ENCODE results near the gene UBL7.

The UBL7 gene

GRCh38 chr15:74460871-74461846 is at the start of gene UBL7:
Gene UBL7, minus strand, starts transcription at chr15:74461160. Its CDS starts 2,293 bp downstream, at chr15:74458867.
- H3K27ac ChIP-seq (ENCODE audit: low read depth, low read length) = peak within 1 kb of the TSS; percentile 32; the same call in 1 of the 2 replicates

GRCh38 chr15:74506515-74506840 is 45.5 kb upstream of the UBL7 start:
- no peaks in the 10 kb centered on the region for H3K4me1 ChIP-seq (ENCODE audit: control insufficient read depth, insufficient read depth, low read length)
- H3K27ac ChIP-seq (ENCODE audit: low read depth, low read length) = no peak overlapping the region
- H3K36me3 ChIP-seq (ENCODE audit: control insufficient read depth, insufficient read depth, low read length) = peaks cover 8% of the 10 kb centered on the region; the same call in 1 of the 2 replicates
- H3K4me3 ChIP-seq (ENCODE audit: low read depth, low read length) = no peak overlapping the region
- no peaks in the 10 kb centered on the region for H3K9me3 ChIP-seq (ENCODE audit: control insufficient read depth, insufficient read depth, low read depth, low read length)
- no peaks in the 10 kb centered on the region for H3K27me3 ChIP-seq (ENCODE audit: control insufficient read depth, insufficient read depth, low read length)
- H3K9ac ChIP-seq (ENCODE audit: low read length) = no peak overlapping the region

More at GRCh38 chr15:74460871-74461846, at the start of gene UBL7:
- Histone ChIP-seq H3K9ac (ENCODE audit: low read length) (peak within 1 kb of the TSS; percentile 69), H3K4me3 (ENCODE audit: low read depth, low read length) (peak within 1 kb of the TSS; percentile 77), H3K9me3 (ENCODE audit: control insufficient read depth, insufficient read depth, low read depth, low read length) (peaks cover 3% of the 10 kb centered on the region; the same call in 1 of the 2 replicates), H3K27me3 (ENCODE audit: control insufficient read depth, insufficient read depth, low read length) (no peaks in the 10 kb centered on the region), H3K4me1 (ENCODE audit: control insufficient read depth, insufficient read depth, low read length) (peaks cover 5% of the 10 kb centered on the region; the same call in 1 of the 2 replicates), H3K36me3 (ENCODE audit: control insufficient read depth, insufficient read depth, low read length) (peaks cover 14% of the 10 kb centered on the region)

GRCh38 chr15:74505837-74506514 is 45.0 kb upstream of the UBL7 start:
- Histone ChIP-seq H3K9me3 (ENCODE audit: control insufficient read depth, insufficient read depth, low read depth, low read length) (no peaks in the 10 kb centered on the region), H3K4me3 (ENCODE audit: low read depth, low read length) (no peak overlapping the region), H3K4me1 (ENCODE audit: control insufficient read depth, insufficient read depth, low read length) (no peaks in the 10 kb centered on the region), H3K27ac (ENCODE audit: low read depth, low read length) (no peak overlapping the region), H3K36me3 (ENCODE audit: control insufficient read depth, insufficient read depth, low read length) (peaks cover 8% of the 10 kb centered on the region; the same call in 1 of the 2 replicates), H3K9ac (ENCODE audit: low read length) (no peak overlapping the region), H3K27me3 (ENCODE audit: control insufficient read depth, insufficient read depth, low read length) (no peaks in the 10 kb centered on the region)

- Histone ChIP-seq H3K27me3 (ENCODE audit: control insufficient read depth, insufficient read depth, low read length) (no peaks in the 10 kb centered on the region), H3K4me1 (ENCODE audit: control insufficient read depth, insufficient read depth, low read length) (no peaks in the 10 kb centered on the region), H3K9ac (ENCODE audit: low read length) (no peak overlapping the region), H3K36me3 (ENCODE audit: control insufficient read depth, insufficient read depth, low read length) (peaks cover 8% of the 10 kb centered on the region; the same call in 1 of the 2 replicates), H3K27ac (ENCODE audit: low read depth, low read length) (no peak overlapping the region), H3K9me3 (ENCODE audit: control insufficient read depth, insufficient read depth, low read depth, low read length) (no peaks in the 10 kb centered on the region), H3K4me3 (ENCODE audit: low read depth, low read length) (no peak overlapping the region)
These were observed 43.9 kb upstream of the UBL7 start for GRCh38 chr15:74504836-74505235.

- Histone ChIP-seq H3K36me3 (ENCODE audit: control insufficient read depth, insufficient read depth, low read length) (peaks cover 8% of the 10 kb centered on the region; the same call in 1 of the 2 replicates), H3K9me3 (ENCODE audit: control insufficient read depth, insufficient read depth, low read depth, low read length) (no peaks in the 10 kb centered on the region), H3K4me1 (ENCODE audit: control insufficient read depth, insufficient read depth, low read length) (no peaks in the 10 kb centered on the region), H3K27me3 (ENCODE audit: control insufficient read depth, insufficient read depth, low read length) (no peaks in the 10 kb centered on the region), H3K27ac (ENCODE audit: low read depth, low read length) (no peak overlapping the region), H3K4me3 (ENCODE audit: low read depth, low read length) (no peak overlapping the region), H3K9ac (ENCODE audit: low read length) (no peak overlapping the region)
These were observed 43.5 kb upstream of the UBL7 start for GRCh38 chr15:74504418-74504817.

GRCh38 chr15:74502301-74502700 is 41.3 kb upstream of the UBL7 start:
- H3K27me3 ChIP-seq (ENCODE audit: control insufficient read depth, insufficient read depth, low read length) = no peaks in the 10 kb centered on the region
- peaks cover 8% of the 10 kb centered on the region; the same call in 1 of the 2 replicates for H3K36me3 ChIP-seq (ENCODE audit: control insufficient read depth, insufficient read depth, low read length)
- H3K4me3 ChIP-seq (ENCODE audit: low read depth, low read length) = no peak overlapping the region
- H3K4me1 ChIP-seq (ENCODE audit: control insufficient read depth, insufficient read depth, low read length) = no peaks in the 10 kb centered on the region
- no peaks in the 10 kb centered on the region for H3K9me3 ChIP-seq (ENCODE audit: control insufficient read depth, insufficient read depth, low read depth, low read length)
- no peak overlapping the region for H3K27ac ChIP-seq (ENCODE audit: low read depth, low read length)
- H3K9ac ChIP-seq (ENCODE audit: low read length) = no peak overlapping the region

GRCh38 chr15:74500401-74500800 is 39.4 kb upstream of the UBL7 start:
- no peak overlapping the region for H3K9ac ChIP-seq (ENCODE audit: low read length)
- no peak overlapping the region for H3K27ac ChIP-seq (ENCODE audit: low read depth, low read length)
- H3K9me3 ChIP-seq (ENCODE audit: control insufficient read depth, insufficient read depth, low read depth, low read length) = no peaks in the 10 kb centered on the region
- H3K4me1 ChIP-seq (ENCODE audit: control insufficient read depth, insufficient read depth, low read length) = no peaks in the 10 kb centered on the region
- H3K27me3 ChIP-seq (ENCODE audit: control insufficient read depth, insufficient read depth, low read length) = no peaks in the 10 kb centered on the region
- H3K36me3 ChIP-seq (ENCODE audit: control insufficient read depth, insufficient read depth, low read length) = peaks cover 2% of the 10 kb centered on the region; the same call in 1 of the 2 replicates
- no peak overlapping the region for H3K4me3 ChIP-seq (ENCODE audit: low read depth, low read length)

- no peaks in the 10 kb centered on the region for H3K4me1 ChIP-seq (ENCODE audit: control insufficient read depth, insufficient read depth, low read length)
- no peak overlapping the region for H3K27ac ChIP-seq (ENCODE audit: low read depth, low read length)
- H3K4me3 ChIP-seq (ENCODE audit: low read depth, low read length) = no peak overlapping the region
- H3K36me3 ChIP-seq (ENCODE audit: control insufficient read depth, insufficient read depth, low read length) = peaks cover 2% of the 10 kb centered on the region; the same call in 1 of the 2 replicates
- no peak overlapping the region for H3K9ac ChIP-seq (ENCODE audit: low read length)
- no peaks in the 10 kb centered on the region for H3K27me3 ChIP-seq (ENCODE audit: control insufficient read depth, insufficient read depth, low read length)
- H3K9me3 ChIP-seq (ENCODE audit: control insufficient read depth, insufficient read depth, low read depth, low read length) = no peaks in the 10 kb centered on the region
These were observed 38.4 kb upstream of the UBL7 start for GRCh38 chr15:74499366-74499765.

GRCh38 chr15:74497584-74497983 is 36.6 kb upstream of the UBL7 start:
- H3K27ac ChIP-seq (ENCODE audit: low read depth, low read length) = no peak overlapping the region
- H3K4me1 ChIP-seq (ENCODE audit: control insufficient read depth, insufficient read depth, low read length) = no peaks in the 10 kb centered on the region
- no peak overlapping the region for H3K9ac ChIP-seq (ENCODE audit: low read length)
- peaks cover 5% of the 10 kb centered on the region for H3K36me3 ChIP-seq (ENCODE audit: control insufficient read depth, insufficient read depth, low read length)
- no peak overlapping the region for H3K4me3 ChIP-seq (ENCODE audit: low read depth, low read length)
- no peaks in the 10 kb centered on the region for H3K9me3 ChIP-seq (ENCODE audit: control insufficient read depth, insufficient read depth, low read depth, low read length)
- H3K27me3 ChIP-seq (ENCODE audit: control insufficient read depth, insufficient read depth, low read length) = no peaks in the 10 kb centered on the region

- H3K27me3 ChIP-seq (ENCODE audit: control insufficient read depth, insufficient read depth, low read length) = no peaks in the 10 kb centered on the region
- no peak overlapping the region for H3K27ac ChIP-seq (ENCODE audit: low read depth, low read length)
- H3K4me1 ChIP-seq (ENCODE audit: control insufficient read depth, insufficient read depth, low read length) = no peaks in the 10 kb centered on the region
- peaks cover 5% of the 10 kb centered on the region for H3K36me3 ChIP-seq (ENCODE audit: control insufficient read depth, insufficient read depth, low read length)
- H3K9me3 ChIP-seq (ENCODE audit: control insufficient read depth, insufficient read depth, low read depth, low read length) = no peaks in the 10 kb centered on the region
- no peak overlapping the region for H3K4me3 ChIP-seq (ENCODE audit: low read depth, low read length)
- H3K9ac ChIP-seq (ENCODE audit: low read length) = no peak overlapping the region
These were observed 35.7 kb upstream of the UBL7 start for GRCh38 chr15:74496648-74497047.

- Histone ChIP-seq H3K27me3 (ENCODE audit: control insufficient read depth, insufficient read depth, low read length) (no peaks in the 10 kb centered on the region), H3K9ac (ENCODE audit: low read length) (no peak overlapping the region), H3K36me3 (ENCODE audit: control insufficient read depth, insufficient read depth, low read length) (peaks cover 6% of the 10 kb centered on the region), H3K27ac (ENCODE audit: low read depth, low read length) (0 out of 2 replicates have a peak overlapping the region, but pooled peaks have one; percentile 2), H3K4me3 (ENCODE audit: low read depth, low read length) (no peak overlapping the region), H3K9me3 (ENCODE audit: control insufficient read depth, insufficient read depth, low read depth, low read length) (no peaks in the 10 kb centered on the region), H3K4me1 (ENCODE audit: control insufficient read depth, insufficient read depth, low read length) (peaks cover 5% of the 10 kb centered on the region)
These were observed 29.4 kb upstream of the UBL7 start for GRCh38 chr15:74490339-74490689.
